Right lobe of liver (tissue), 6 donors: ENCODE measurements around the gene NBL1. TPM values are rescaled to one million over a fixed set of nuclear protein-coding genes. Genes with fewer than 3 reads are reported as not detected.

ENCODE experiments used
- ATAC-seq, 4 donors: fragments of 200-7000 bp; cut with Tn5 transposase; one replicate each; pipeline ENCODE4 v1.9.1; 2020; ENCODE audit warnings: mild to moderate bottlenecking in 4 of 4, moderate library complexity in 4 of 4
- DNase-seq, 3 donors: peaks; one replicate each; pipeline ENCODE4 v3.0.0-alpha.2; 2020
- H3K27ac ChIP-seq, 3 donors: fragments of 200-600 bp; one replicate each; pipeline ENCODE4 v1.8.0; 2022
- H3K27me3 ChIP-seq, 2 donors: fragments of 200-600 bp; one replicate each; pipeline ENCODE4 v1.8.0; 2022
- H3K36me3 ChIP-seq, 4 donors: fragments of 200-600 bp; sonication (generic) in 1 of 4; one replicate each; pipeline versions ENCODE4 v1.5.1 to v1.8.0; 2017 to 2022; ENCODE audit warnings: control low read depth in 1 of 4
- H3K4me1 ChIP-seq, 4 donors: fragments of 200-600 bp; sonication (generic) in 1 of 4; one replicate each; pipeline versions ENCODE4 v1.5.1 to v1.8.0; 2017 to 2022; ENCODE audit warnings: control low read depth in 1 of 4
- H3K4me3 ChIP-seq, 3 donors: fragments of 200-600 bp; one replicate each; pipeline ENCODE4 v1.8.0; 2022
- H3K9me3 ChIP-seq, 4 donors: fragments of 200-600 bp; sonication (generic) in 1 of 4; one replicate each; pipeline versions ENCODE4 v1.5.1 to v1.8.0; 2017 to 2022; ENCODE audit warnings: control low read depth in 1 of 4
- CTCF ChIP-seq, 4 donors: fragments of 200-600 bp in 3 of 4; fragments of 450-650 bp in 1 of 4; IDR thresholded peaks; one replicate each; pipeline versions ENCODE4 v1.5.1 to v1.8.0; 2016 to 2022; ENCODE audit warnings: antibody characterized with exemption in 4 of 4, mild to moderate bottlenecking in 2 of 4
- POLR2A ChIP-seq: fragments of 450-650 bp; IDR thresholded peaks from one replicate; pipeline ENCODE4 v1.6.1; 2017; ENCODE audit warnings: antibody characterized with exemption, mild to moderate bottlenecking
- WGBS: methylation state at CpG from one replicate; pipeline ENCODE4 v1.1.6; 2018; ENCODE audit warnings: low coverage, low lambda C conversion rate; ENCODE audit not compliant: insufficient coverage; ENCODE audit errors: missing lambda C conversion rate; 5-methylcytosine and 5-hydroxymethylcytosine counted together
- intact Hi-C, 2 donors: fragments of 100-400 bp; cut with DNase I; formaldehyde crosslinking; loops; one replicate each; pipeline versions ENCODE4 v1.11.2 to v1.14.1; 2022
- total RNA-seq, 6 experiments: library from RNA; depleted of rRNA in 2 of 6; stranded (reverse); fragments of >200 nt in 2 of 6; fragmentation: NEBNext Ultra II Directional in 3 of 6; extraction: Animal tissue kit (Norgen Biotek cat#: 25700) in 3 of 6; gene quantifications; one replicate each; pipeline versions ENCODE4 v1.1.0 to v1.2.4, GENCODE V29; 2016 to 2023
- donor health status: DM: no; HTN: yes; CAD: no.
- donor health status: DM: no; HTN: no; CAD: no.
- donor health status: DM: no; HTN: no; CAD: no.
- donor health status: DM: no; HTN: yes; CAD: no.
- donor health status: DM: no; HTN: yes; CAD: no.

NBL1 gene
- total RNA-seq, 6 experiments from 2014 or later, result 2.2 to 5.7 (median 3.4) TPM

GRCh38 chr1:19678931-19679453 lies 34.9 kb downstream of the NBL1 start:
- H3K9me3 ChIP-seq, result no peaks in the 10 kb centered on the region
- TF ChIP-seq POLR2A, result no peak
- no peak for TF ChIP-seq CTCF (IDR thresholded peaks at IDR 0.05)
- no peaks in the 10 kb centered on the region for H3K36me3 ChIP-seq
- ATAC-seq, result no peak
- no peaks in the 10 kb centered on the region for H3K27me3 ChIP-seq
- intact Hi-C loops, result no loop called here
- DNase-seq, result no peak
- H3K4me1 ChIP-seq, result no peaks in the 10 kb centered on the region
- no peak overlapping the region for H3K27ac ChIP-seq
- no peak overlapping the region for H3K4me3 ChIP-seq
- WGBS, result 93% methylated on average over 3 of the region's 34 CpGs

GRCh38 chr1:19679691-19680090 lies 35.6 kb downstream of the NBL1 start:
- Histone ChIP-seq H3K4me1 (no peaks in the 10 kb centered on the region), H3K36me3 (no peaks in the 10 kb centered on the region), H3K4me3 (no peak overlapping the region), H3K27ac (no peak overlapping the region), H3K27me3 (no peaks in the 10 kb centered on the region), H3K9me3 (no peaks in the 10 kb centered on the region)
- intact Hi-C loops, result no loop called here
- no peak for TF ChIP-seq CTCF (IDR thresholded peaks at IDR 0.05)
- TF ChIP-seq POLR2A, result no peak
- ATAC-seq, result peak in 1 of 4 donors; percentile 7
- no CpG with 5 or more reads among the region's 4 CpGs for WGBS
- DNase-seq, result no peak

- H3K36me3 ChIP-seq, result no peaks in the 10 kb centered on the region
- intact Hi-C loops, result no loop called here
- no peaks in the 10 kb centered on the region for H3K27me3 ChIP-seq
- no peak overlapping the region for H3K27ac ChIP-seq
- no peaks in the 10 kb centered on the region for H3K4me1 ChIP-seq
- H3K9me3 ChIP-seq, result no peaks in the 10 kb centered on the region
- no peak overlapping the region for H3K4me3 ChIP-seq
- ATAC-seq (no peak), DNase-seq (no peak)
- WGBS, result 100% methylated on average over 2 of the region's 7 CpGs
- TF ChIP-seq POLR2A (no peak), CTCF (IDR thresholded peaks at IDR 0.05) (no peak)
Observed at GRCh38 chr1:19680644-19681043, 36.5 kb downstream of the NBL1 start.

GRCh38 chr1:19682257-19682656 lies 38.1 kb downstream of the NBL1 start:
- ATAC-seq (no peak), DNase-seq (no peak)
- Histone ChIP-seq H3K4me3 (no peak overlapping the region), H3K27me3 (no peaks in the 10 kb centered on the region), H3K4me1 (no peaks in the 10 kb centered on the region), H3K9me3 (no peaks in the 10 kb centered on the region), H3K27ac (no peak overlapping the region), H3K36me3 (no peaks in the 10 kb centered on the region)
- WGBS, result 90% methylated on average over 2 of the region's 3 CpGs
- no peak for TF ChIP-seq CTCF (IDR thresholded peaks at IDR 0.05)
- TF ChIP-seq POLR2A, result no peak
- intact Hi-C loops, result no loop called here

GRCh38 chr1:19682901-19683300 lies 38.8 kb downstream of the NBL1 start:
- no peak for ATAC-seq
- Histone ChIP-seq H3K27me3 (no peaks in the 10 kb centered on the region), H3K27ac (no peak overlapping the region), H3K4me1 (no peaks in the 10 kb centered on the region), H3K4me3 (no peak overlapping the region), H3K36me3 (no peaks in the 10 kb centered on the region), H3K9me3 (no peaks in the 10 kb centered on the region)
- TF ChIP-seq POLR2A, result no peak
- no peak for TF ChIP-seq CTCF (IDR thresholded peaks at IDR 0.05)
- no peak for DNase-seq
- WGBS, result 82% methylated on average over 3 of the region's 7 CpGs
- intact Hi-C loops, result no loop called here
